ENCODE measurements around the gene TNNC1. TPM values are rescaled to one million over a fixed set of nuclear protein-coding genes. Genes with fewer than 3 reads are reported as not detected.

Gene TNNC1
- total RNA-seq, 2 donors from 2014 or later = 2.0 to 6.5 TPM

- H3K36me3 Mint-ChIP-seq (ENCODE audit: low read depth) = no peaks in the 10 kb centered on the region
Observed at GRCh38 chr3:52444860-52445793, 8.7 kb downstream of the TNNC1 start, which contains the start of gene SEMA3G. Gene SEMA3G, minus strand, starts transcription at chr3:52445103. Its CDS starts 76 bp downstream, at chr3:52445027.

GRCh38 chr3:52443791-52444687 is 9.8 kb downstream of the TNNC1 start:
- Mint-ChIP-seq H3K9me3 (no peaks in the 10 kb centered on the region), H3K27ac (no peak overlapping the region), H3K4me1 (peaks cover 5% of the 10 kb centered on the region), H3K4me3 (peak overlapping the region; percentile 17), H3K36me3 (ENCODE audit: low read depth) (no peaks in the 10 kb centered on the region), H3K27me3 (no peaks in the 10 kb centered on the region)
- ATAC-seq (replicated peaks) = no peak

More at GRCh38 chr3:52444860-52445793, 8.7 kb downstream of the TNNC1 start, which contains the start of gene SEMA3G:
- H3K27me3 Mint-ChIP-seq = no peaks in the 10 kb centered on the region
- ATAC-seq (replicated peaks) = peak; percentile 96
- H3K9me3 Mint-ChIP-seq = no peaks in the 10 kb centered on the region
- peak within 1 kb of the TSS; percentile 61 for H3K27ac Mint-ChIP-seq
- H3K4me1 Mint-ChIP-seq = peaks cover 5% of the 10 kb centered on the region
- peak within 1 kb of the TSS; percentile 17 for H3K4me3 Mint-ChIP-seq

- Mint-ChIP-seq H3K36me3 (ENCODE audit: low read depth) (no peaks in the 10 kb centered on the region), H3K9me3 (no peaks in the 10 kb centered on the region), H3K4me3 (no peak overlapping the region), H3K27ac (no peak overlapping the region), H3K27me3 (no peaks in the 10 kb centered on the region), H3K4me1 (peaks cover 5% of the 10 kb centered on the region)
- no peak for ATAC-seq (replicated peaks)
Observed at GRCh38 chr3:52443268-52443610, 10.6 kb downstream of the TNNC1 start.

GRCh38 chr3:52442409-52443267 is 11.2 kb downstream of the TNNC1 start:
- no peaks in the 10 kb centered on the region for H3K36me3 Mint-ChIP-seq (ENCODE audit: low read depth)
- no peaks in the 10 kb centered on the region for H3K27me3 Mint-ChIP-seq

GRCh38 chr3:52441772-52442332 is 12.0 kb downstream of the TNNC1 start:
- Mint-ChIP-seq H3K4me1 (peaks cover under 1% of the 10 kb centered on the region), H3K9me3 (no peaks in the 10 kb centered on the region), H3K27me3 (no peaks in the 10 kb centered on the region), H3K27ac (no peak overlapping the region), H3K4me3 (no peak overlapping the region), H3K36me3 (ENCODE audit: low read depth) (no peaks in the 10 kb centered on the region)
- ATAC-seq (replicated peaks) = no peak

More at GRCh38 chr3:52442409-52443267, 11.2 kb downstream of the TNNC1 start:
- no peak for ATAC-seq (replicated peaks)
- Mint-ChIP-seq H3K9me3 (no peaks in the 10 kb centered on the region), H3K4me3 (no peak overlapping the region), H3K27ac (peak overlapping the region; percentile 17), H3K4me1 (peaks cover 5% of the 10 kb centered on the region)

- ATAC-seq (replicated peaks) = no peak
- no peaks in the 10 kb centered on the region for H3K27me3 Mint-ChIP-seq
- no peaks in the 10 kb centered on the region for H3K4me1 Mint-ChIP-seq
- no peak overlapping the region for H3K27ac Mint-ChIP-seq
- no peaks in the 10 kb centered on the region for H3K36me3 Mint-ChIP-seq (ENCODE audit: low read depth)
- no peaks in the 10 kb centered on the region for H3K9me3 Mint-ChIP-seq
- H3K4me3 Mint-ChIP-seq = no peak overlapping the region
Observed at GRCh38 chr3:52441091-52441771, 12.6 kb downstream of the TNNC1 start.

- no peaks in the 10 kb centered on the region for H3K4me1 Mint-ChIP-seq
- H3K4me3 Mint-ChIP-seq = no peak overlapping the region
- no peaks in the 10 kb centered on the region for H3K27me3 Mint-ChIP-seq
Observed at GRCh38 chr3:52440671-52441070, 13.2 kb downstream of the TNNC1 start.

GRCh38 chr3:52440249-52440551 is 13.6 kb downstream of the TNNC1 start:
- Mint-ChIP-seq H3K9me3 (no peaks in the 10 kb centered on the region), H3K36me3 (ENCODE audit: low read depth) (no peaks in the 10 kb centered on the region), H3K4me1 (no peaks in the 10 kb centered on the region), H3K4me3 (no peak overlapping the region), H3K27ac (no peak overlapping the region), H3K27me3 (no peaks in the 10 kb centered on the region)
- ATAC-seq (replicated peaks) = no peak

More at GRCh38 chr3:52440671-52441070, 13.2 kb downstream of the TNNC1 start:
- H3K36me3 Mint-ChIP-seq (ENCODE audit: low read depth) = no peaks in the 10 kb centered on the region
- ATAC-seq (replicated peaks) = no peak
- no peaks in the 10 kb centered on the region for H3K9me3 Mint-ChIP-seq
- H3K27ac Mint-ChIP-seq = no peak overlapping the region

- ATAC-seq (replicated peaks) = no peak
- H3K36me3 Mint-ChIP-seq (ENCODE audit: low read depth) = no peaks in the 10 kb centered on the region
- no peak overlapping the region for H3K27ac Mint-ChIP-seq
- H3K27me3 Mint-ChIP-seq = no peaks in the 10 kb centered on the region
- no peaks in the 10 kb centered on the region for H3K4me1 Mint-ChIP-seq
- H3K4me3 Mint-ChIP-seq = no peak overlapping the region
- H3K9me3 Mint-ChIP-seq = no peaks in the 10 kb centered on the region
Observed at GRCh38 chr3:52439426-52440248, 14.2 kb downstream of the TNNC1 start.

GRCh38 chr3:52438579-52439425 is 15.0 kb downstream of the TNNC1 start:
- no peaks in the 10 kb centered on the region for H3K4me1 Mint-ChIP-seq
- H3K36me3 Mint-ChIP-seq (ENCODE audit: low read depth) = no peaks in the 10 kb centered on the region
- ATAC-seq (replicated peaks) = no peak
- H3K4me3 Mint-ChIP-seq = no peak overlapping the region
- no peak overlapping the region for H3K27ac Mint-ChIP-seq
- no peaks in the 10 kb centered on the region for H3K9me3 Mint-ChIP-seq
- no peaks in the 10 kb centered on the region for H3K27me3 Mint-ChIP-seq

- no peaks in the 10 kb centered on the region for H3K36me3 Mint-ChIP-seq (ENCODE audit: low read depth)
- no peaks in the 10 kb centered on the region for H3K27me3 Mint-ChIP-seq
- ATAC-seq (replicated peaks) = no peak
- no peaks in the 10 kb centered on the region for H3K9me3 Mint-ChIP-seq
- peaks cover 3% of the 10 kb centered on the region for H3K4me1 Mint-ChIP-seq
- H3K27ac Mint-ChIP-seq = no peak overlapping the region
- no peak overlapping the region for H3K4me3 Mint-ChIP-seq
Observed at GRCh38 chr3:52438104-52438376, 15.8 kb downstream of the TNNC1 start.

- Mint-ChIP-seq H3K27me3 (no peaks in the 10 kb centered on the region), H3K27ac (no peak overlapping the region), H3K4me1 (peaks cover 4% of the 10 kb centered on the region), H3K9me3 (no peaks in the 10 kb centered on the region), H3K36me3 (ENCODE audit: low read depth) (no peaks in the 10 kb centered on the region), H3K4me3 (no peak overlapping the region)
- ATAC-seq (replicated peaks) = no peak
Observed at GRCh38 chr3:52437326-52438103, 16.3 kb downstream of the TNNC1 start.
